Left lung (tissue), 10 donors: Measurements from ENCODE around the gene OR52R1. TPM values are rescaled to one million over a fixed set of nuclear protein-coding genes. Genes with fewer than 3 reads are reported as not detected.

Experiments
- ATAC-seq: fragments of 200-7000 bp; cut with Tn5 transposase; one replicate; pipeline ENCODE4 v1.9.1; 2020; ENCODE audit warnings: moderate library complexity
- DNase-seq, 4 donors: peaks; one replicate each; pipeline ENCODE4 v3.0.0-alpha.2; 2013 to 2020
- H3K27ac ChIP-seq, 2 donors: fragments of 200-600 bp; sonication (generic) in 1 of 2; one replicate each; pipeline versions ENCODE4 v1.5.0 to v1.8.0; 2020 to 2021
- H3K27me3 ChIP-seq, 2 donors: fragments of 200-600 bp; sonication (generic) in 1 of 2; one replicate each; pipeline versions ENCODE4 v1.5.0 to v1.8.0; 2020 to 2021
- H3K36me3 ChIP-seq, 2 donors: fragments of 200-600 bp; sonication (generic) in 1 of 2; one replicate each; pipeline versions ENCODE4 v1.5.0 to v1.8.0; 2020 to 2021
- H3K4me1 ChIP-seq, 2 donors: fragments of 200-600 bp; one replicate each; pipeline ENCODE4 v1.8.0; 2021
- H3K4me3 ChIP-seq, 2 donors: fragments of 200-600 bp; sonication (generic) in 1 of 2; one replicate each; pipeline versions ENCODE4 v1.5.0 to v1.8.0; 2020 to 2021; ENCODE audit warnings: mild to moderate bottlenecking in 1 of 2
- H3K9me3 ChIP-seq, 2 donors: fragments of 200-600 bp; sonication (generic) in 1 of 2; one replicate each; pipeline versions ENCODE4 v1.5.0 to v1.8.0; 2020 to 2021
- intact Hi-C, 2 donors: fragments of 100-400 bp; cut with DNase I; formaldehyde crosslinking; loops; one replicate each; pipeline versions ENCODE4 v1.11.2 to v1.14.2; 2022
- polyA plus RNA-seq, 6 donors: library from polyadenylated mRNA; unstranded; fragments of 120-200 nt; gene quantifications; one replicate each; pipeline ENCODE4 v1.2.1, GENCODE V29; 2013; ENCODE audit not compliant: insufficient read length in 6 of 6
- total RNA-seq, 2 donors: library from RNA; stranded (reverse); fragmentation: NEBNext Ultra II Directional; extraction: Animal tissue kit (Norgen Biotek cat#: 25700); gene quantifications; one replicate each; pipeline ENCODE4 v1.2.1, GENCODE V29; 2021
- TF ChIP-seq, protein P1 (sequence below), 2 donors: fragments of 200-600 bp; sonication (generic) in 1 of 2; IDR thresholded peaks; one replicate each; pipeline versions ENCODE4 v1.5.0 to v1.8.0; 2021; ENCODE audit warnings: antibody characterized with exemption in 2 of 2
- donor health status: DM: no; HTN: yes; CAD: no.
- donor health status: DM: no; HTN: no; CAD: no.

OR52R1 gene
- total and polyA plus RNA-seq, 8 donors = not detected

- DNase-seq (no peak), ATAC-seq (no peak)
- Histone ChIP-seq H3K4me3 (no peak overlapping the region), H3K36me3 (no peaks in the 10 kb centered on the region), H3K27ac (no peak overlapping the region), H3K9me3 (no peaks in the 10 kb centered on the region), H3K27me3 (no peaks in the 10 kb centered on the region), H3K4me1 (no peaks in the 10 kb centered on the region)
- intact Hi-C loops = no loop called here
- TF ChIP-seq, protein P1, sequence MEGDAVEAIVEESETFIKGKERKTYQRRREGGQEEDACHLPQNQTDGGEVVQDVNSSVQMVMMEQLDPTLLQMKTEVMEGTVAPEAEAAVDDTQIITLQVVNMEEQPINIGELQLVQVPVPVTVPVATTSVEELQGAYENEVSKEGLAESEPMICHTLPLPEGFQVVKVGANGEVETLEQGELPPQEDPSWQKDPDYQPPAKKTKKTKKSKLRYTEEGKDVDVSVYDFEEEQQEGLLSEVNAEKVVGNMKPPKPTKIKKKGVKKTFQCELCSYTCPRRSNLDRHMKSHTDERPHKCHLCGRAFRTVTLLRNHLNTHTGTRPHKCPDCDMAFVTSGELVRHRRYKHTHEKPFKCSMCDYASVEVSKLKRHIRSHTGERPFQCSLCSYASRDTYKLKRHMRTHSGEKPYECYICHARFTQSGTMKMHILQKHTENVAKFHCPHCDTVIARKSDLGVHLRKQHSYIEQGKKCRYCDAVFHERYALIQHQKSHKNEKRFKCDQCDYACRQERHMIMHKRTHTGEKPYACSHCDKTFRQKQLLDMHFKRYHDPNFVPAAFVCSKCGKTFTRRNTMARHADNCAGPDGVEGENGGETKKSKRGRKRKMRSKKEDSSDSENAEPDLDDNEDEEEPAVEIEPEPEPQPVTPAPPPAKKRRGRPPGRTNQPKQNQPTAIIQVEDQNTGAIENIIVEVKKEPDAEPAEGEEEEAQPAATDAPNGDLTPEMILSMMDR (IDR thresholded peaks at IDR 0.05) = no peak
These were observed 36.1 kb downstream of the OR52R1 start for GRCh38 chr11:4768094-4768493.

GRCh38 chr11:4766420-4767043 is 37.6 kb downstream of the OR52R1 start:
- Histone ChIP-seq H3K4me1 (no peaks in the 10 kb centered on the region), H3K4me3 (no peak overlapping the region), H3K27me3 (no peaks in the 10 kb centered on the region), H3K36me3 (no peaks in the 10 kb centered on the region), H3K9me3 (no peaks in the 10 kb centered on the region), H3K27ac (no peak overlapping the region)
- TF ChIP-seq, protein P1 (IDR thresholded peaks at IDR 0.05) = no peak
- DNase-seq (no peak), ATAC-seq (no peak)
- intact Hi-C loops = no loop called here

- Histone ChIP-seq H3K27ac (no peak overlapping the region), H3K9me3 (no peaks in the 10 kb centered on the region), H3K36me3 (no peaks in the 10 kb centered on the region), H3K27me3 (no peaks in the 10 kb centered on the region), H3K4me1 (no peaks in the 10 kb centered on the region), H3K4me3 (no peak overlapping the region)
- DNase-seq (no peak), ATAC-seq (no peak)
- TF ChIP-seq, protein P1 (IDR thresholded peaks at IDR 0.05) = no peak
- intact Hi-C loops = no loop called here
These were observed 41.1 kb downstream of the OR52R1 start for GRCh38 chr11:4763096-4763495.

Other genes with a start within 250 kb of the OR52R1 start
- gene OR52I2, start 222.6 kb downstream of the OR52R1 start, total RNA-seq = not detected
- gene OR52I2, start 222.6 kb downstream of the OR52R1 start, polyA plus RNA-seq = under 1 TPM in 4 of 6 donors, not detected in 2; 0.03 to 0.07 (median 0.03) TPM
- not detected for gene OR52I1, start 210.3 kb downstream of the OR52R1 start, total RNA-seq
- gene OR52I1, start 210.3 kb downstream of the OR52R1 start, polyA plus RNA-seq = under 1 TPM in 5 of 6 donors, not detected in 1; 0.08 to 0.14 (median 0.11) TPM
- gene TRIM68, start 196.1 kb downstream of the OR52R1 start, total RNA-seq = 10 to 100 TPM; 12.5 to 14.1 TPM
- gene TRIM68, start 196.1 kb downstream of the OR52R1 start, polyA plus RNA-seq = 10 to 100 TPM; 17.9 to 23.6 (median 19.0) TPM
- gene OR51D1, start 166.9 kb downstream of the OR52R1 start, total RNA-seq = not detected
- gene OR51D1, start 166.9 kb downstream of the OR52R1 start, polyA plus RNA-seq = not detected
- gene OR51E1, start 160.4 kb downstream of the OR52R1 start, total RNA-seq = not detected
- under 1 TPM; 0.06 to 0.50 (median 0.33) TPM for gene OR51E1, start 160.4 kb downstream of the OR52R1 start, polyA plus RNA-seq
- not detected for gene OR51E2, start 106.5 kb downstream of the OR52R1 start, total RNA-seq
- gene OR51E2, start 106.5 kb downstream of the OR52R1 start, polyA plus RNA-seq = under 1 TPM in 5 of 6 donors, not detected in 1; 0.08 to 0.18 (median 0.15) TPM
- not detected for gene MMP26, start 99.6 kb downstream of the OR52R1 start, total RNA-seq
- gene MMP26, start 99.6 kb downstream of the OR52R1 start, polyA plus RNA-seq = not detected
- gene OR51F1, start 34.4 kb downstream of the OR52R1 start, total RNA-seq = not detected
- gene OR51F1, start 34.4 kb downstream of the OR52R1 start, polyA plus RNA-seq = not detected
- not detected for gene OR51F2, start 16.9 kb upstream of the OR52R1 start, total RNA-seq
- not detected for gene OR51F2, start 16.9 kb upstream of the OR52R1 start, polyA plus RNA-seq
- gene OR51S1, start 44.8 kb upstream of the OR52R1 start, total RNA-seq = not detected
- not detected for gene OR51S1, start 44.8 kb upstream of the OR52R1 start, polyA plus RNA-seq
- not detected for gene OR51T1, start 77.5 kb upstream of the OR52R1 start, total RNA-seq
- not detected for gene OR51T1, start 77.5 kb upstream of the OR52R1 start, polyA plus RNA-seq
- gene OR51A7, start 99.4 kb upstream of the OR52R1 start, total RNA-seq = not detected
- gene OR51A7, start 99.4 kb upstream of the OR52R1 start, polyA plus RNA-seq = not detected
- not detected for gene OR51G2, start 115.0 kb upstream of the OR52R1 start, total RNA-seq
- not detected for gene OR51G2, start 115.0 kb upstream of the OR52R1 start, polyA plus RNA-seq
- gene OR51G1, start 120.0 kb upstream of the OR52R1 start, total RNA-seq = not detected
- gene OR51G1, start 120.0 kb upstream of the OR52R1 start, polyA plus RNA-seq = not detected
- not detected for gene OR51A4, start 143.2 kb upstream of the OR52R1 start, total RNA-seq
- not detected for gene OR51A4, start 143.2 kb upstream of the OR52R1 start, polyA plus RNA-seq
- not detected for gene OR51A2, start 151.3 kb upstream of the OR52R1 start, total RNA-seq
- not detected for gene OR51A2, start 151.3 kb upstream of the OR52R1 start, polyA plus RNA-seq
- gene OR51L1, start 190.5 kb upstream of the OR52R1 start, total RNA-seq = not detected
- under 1 TPM in 5 of 6 donors, not detected in 1; 0.01 to 0.06 (median 0.03) TPM for gene OR51L1, start 190.5 kb upstream of the OR52R1 start, polyA plus RNA-seq
- gene OR52J3, start 242.1 kb upstream of the OR52R1 start, total RNA-seq = not detected
- gene OR52J3, start 242.1 kb upstream of the OR52R1 start, polyA plus RNA-seq = not detected